ENCODE data around the gene ZNF750.
"Not testable (repeated sequence)": the region's sequence is repeated elsewhere in the genome, so short reads cannot be mapped to it uniquely, and the experiment has no call there.

The ZNF750 gene

DNA sequence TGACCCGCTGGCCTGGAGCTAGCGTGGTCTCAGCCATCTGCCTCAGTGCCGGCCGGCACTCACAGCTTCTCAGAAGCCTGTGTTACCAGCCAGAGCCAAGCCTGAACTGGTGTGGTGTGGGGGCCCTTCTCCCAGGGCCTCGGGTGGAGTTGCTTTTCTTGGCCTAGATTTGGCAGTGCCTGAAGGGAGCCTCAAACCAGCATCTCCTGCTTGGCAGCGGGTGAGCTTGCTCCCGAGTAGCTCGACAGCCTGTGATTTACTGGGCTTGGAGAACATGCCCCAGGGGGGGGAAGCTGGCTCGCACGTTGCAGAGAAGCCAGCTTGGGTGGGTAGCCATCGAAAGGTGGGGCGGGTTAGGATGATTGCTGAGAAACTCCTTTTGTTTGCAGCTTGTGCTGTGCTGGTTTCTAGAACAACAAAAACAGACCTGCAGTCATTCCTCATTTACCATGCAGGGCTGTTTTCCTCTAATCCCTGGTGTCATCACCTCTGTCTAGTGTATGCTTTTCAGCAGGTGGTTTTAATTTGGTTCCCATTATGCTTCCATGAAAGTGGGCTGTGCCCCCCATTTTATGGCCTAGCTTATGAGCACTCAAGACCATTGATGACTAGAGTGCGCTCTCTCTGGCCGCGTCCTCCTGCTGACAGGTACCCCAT, 45.7 kb downstream of the ZNF750 start:
- Histone ChIP-seq H3K4me3 (ENCODE audit: low read length) (no peak overlapping the region), H3K9ac (ENCODE audit: low read depth, low read length) (no peak overlapping the region), H3K27ac (ENCODE audit: low read length) (no peak overlapping the region), H3K4me1 (ENCODE audit: insufficient read depth, low read length) (no peaks in the 10 kb centered on the region), H3K27me3 (ENCODE audit: insufficient read depth, low read length) (no peaks in the 10 kb centered on the region), H3K36me3 (ENCODE audit: insufficient read depth, low read depth, low read length) (peaks cover 33% of the 10 kb centered on the region), H3K9me3 (ENCODE audit: insufficient read depth, low read depth, low read length) (no peaks in the 10 kb centered on the region)

DNA sequence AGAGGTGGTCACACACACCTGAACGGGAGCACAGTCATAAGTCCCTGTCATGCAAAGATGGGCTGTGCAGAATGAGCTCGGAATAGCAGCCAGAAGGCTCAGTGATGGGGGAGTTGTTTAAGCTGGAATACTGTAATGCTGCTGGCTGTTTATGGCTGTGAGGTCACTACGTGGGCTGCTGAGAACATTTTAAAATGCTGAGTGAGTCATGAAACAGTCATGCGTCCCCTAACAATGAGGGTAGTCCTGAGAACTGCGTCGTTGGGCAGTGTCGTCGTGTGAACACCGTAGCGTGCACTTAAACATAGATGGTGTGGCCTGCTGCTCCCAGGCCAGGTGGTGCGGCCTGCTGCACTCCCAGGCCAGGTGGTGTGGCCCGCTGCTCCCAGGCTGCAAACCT, 48.3 kb downstream of the ZNF750 start:
- Histone ChIP-seq H3K4me1 (ENCODE audit: insufficient read depth, low read length) (no peaks in the 10 kb centered on the region), H3K4me3 (ENCODE audit: low read length) (no peak overlapping the region), H3K27ac (ENCODE audit: low read length) (no peak overlapping the region), H3K36me3 (ENCODE audit: insufficient read depth, low read depth, low read length) (peaks cover 19% of the 10 kb centered on the region), H3K9ac (ENCODE audit: low read depth, low read length) (no peak overlapping the region), H3K27me3 (ENCODE audit: insufficient read depth, low read length) (no peaks in the 10 kb centered on the region), H3K9me3 (ENCODE audit: insufficient read depth, low read depth, low read length) (no peaks in the 10 kb centered on the region)

DNA sequence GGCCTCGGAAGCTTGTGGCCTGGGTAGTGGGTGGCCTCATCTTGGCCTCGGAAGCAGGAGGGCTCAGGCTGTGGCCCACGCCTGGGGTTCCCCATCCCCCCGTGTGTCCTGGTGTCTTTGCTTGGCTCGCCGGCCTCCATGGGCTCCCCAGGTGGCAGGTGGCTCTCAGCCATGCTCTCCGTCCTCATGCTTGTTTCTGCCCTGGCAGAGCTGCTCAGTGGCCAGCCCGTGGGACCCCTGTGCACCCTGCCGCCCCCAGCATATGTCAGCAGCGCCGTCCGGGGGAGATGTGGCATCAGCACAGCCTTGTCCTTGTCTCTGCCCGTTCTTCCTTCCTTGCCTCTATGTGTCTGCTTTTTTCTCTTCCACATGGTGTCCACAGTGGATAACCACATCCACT, 49.4 kb downstream of the ZNF750 start:
- H3K36me3 ChIP-seq (ENCODE audit: insufficient read depth, low read depth, low read length), result peaks cover 13% of the 10 kb centered on the region
- H3K4me3 ChIP-seq (ENCODE audit: low read length), result no peak overlapping the region
- H3K27ac ChIP-seq (ENCODE audit: low read length), result no peak overlapping the region
- no peaks in the 10 kb centered on the region for H3K27me3 ChIP-seq (ENCODE audit: insufficient read depth, low read length)
- no peak overlapping the region for H3K9ac ChIP-seq (ENCODE audit: low read depth, low read length)
- H3K4me1 ChIP-seq (ENCODE audit: insufficient read depth, low read length), result no peaks in the 10 kb centered on the region
- H3K9me3 ChIP-seq (ENCODE audit: insufficient read depth, low read depth, low read length), result no peaks in the 10 kb centered on the region

- Histone ChIP-seq H3K4me3 (ENCODE audit: low read length) (no peak overlapping the region), H3K9me3 (ENCODE audit: insufficient read depth, low read depth, low read length) (no peaks in the 10 kb centered on the region), H3K27me3 (ENCODE audit: insufficient read depth, low read length) (no peaks in the 10 kb centered on the region), H3K36me3 (ENCODE audit: insufficient read depth, low read depth, low read length) (peaks cover 7% of the 10 kb centered on the region), H3K4me1 (ENCODE audit: insufficient read depth, low read length) (no peaks in the 10 kb centered on the region), H3K9ac (ENCODE audit: low read depth, low read length) (no peak overlapping the region), H3K27ac (ENCODE audit: low read length) (no peak overlapping the region)
Measured at GRCh38 chr17:82789806-82790205, 50.0 kb downstream of the ZNF750 start.

DNA sequence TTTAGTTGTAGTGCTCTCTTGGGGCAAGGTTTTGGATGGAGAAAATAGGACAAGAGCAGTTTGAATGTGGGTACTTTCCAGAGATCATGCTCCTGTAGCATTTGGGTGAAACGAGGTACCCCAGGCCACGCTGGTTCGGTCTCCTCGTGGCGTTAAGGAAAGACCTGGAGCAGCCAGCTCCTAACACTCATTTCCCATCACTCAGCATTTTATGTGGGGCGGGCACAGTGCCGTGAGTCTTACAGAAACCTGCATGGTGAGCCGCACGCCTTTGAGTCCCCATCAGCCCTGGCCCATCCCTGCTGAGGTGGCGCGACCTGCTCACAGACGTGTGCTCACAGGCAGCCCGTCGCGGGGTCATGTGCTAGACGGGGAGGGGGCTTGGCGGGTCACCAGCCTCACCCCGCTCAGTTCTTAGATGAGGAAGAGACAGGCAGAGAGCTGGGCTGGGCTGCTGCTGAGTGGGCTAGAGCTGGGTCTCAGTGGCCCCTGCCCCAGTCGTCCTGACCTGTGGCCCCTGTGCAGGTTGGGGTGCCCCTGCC, 50.7 kb downstream of the ZNF750 start:
- Histone ChIP-seq H3K9me3 (ENCODE audit: insufficient read depth, low read depth, low read length) (no peaks in the 10 kb centered on the region), H3K27me3 (ENCODE audit: insufficient read depth, low read length) (no peaks in the 10 kb centered on the region), H3K27ac (ENCODE audit: low read length) (no peak overlapping the region), H3K36me3 (ENCODE audit: insufficient read depth, low read depth, low read length) (peaks cover 12% of the 10 kb centered on the region), H3K4me1 (ENCODE audit: insufficient read depth, low read length) (no peaks in the 10 kb centered on the region), H3K9ac (ENCODE audit: low read depth, low read length) (no peak overlapping the region), H3K4me3 (ENCODE audit: low read length) (no peak overlapping the region)

DNA sequence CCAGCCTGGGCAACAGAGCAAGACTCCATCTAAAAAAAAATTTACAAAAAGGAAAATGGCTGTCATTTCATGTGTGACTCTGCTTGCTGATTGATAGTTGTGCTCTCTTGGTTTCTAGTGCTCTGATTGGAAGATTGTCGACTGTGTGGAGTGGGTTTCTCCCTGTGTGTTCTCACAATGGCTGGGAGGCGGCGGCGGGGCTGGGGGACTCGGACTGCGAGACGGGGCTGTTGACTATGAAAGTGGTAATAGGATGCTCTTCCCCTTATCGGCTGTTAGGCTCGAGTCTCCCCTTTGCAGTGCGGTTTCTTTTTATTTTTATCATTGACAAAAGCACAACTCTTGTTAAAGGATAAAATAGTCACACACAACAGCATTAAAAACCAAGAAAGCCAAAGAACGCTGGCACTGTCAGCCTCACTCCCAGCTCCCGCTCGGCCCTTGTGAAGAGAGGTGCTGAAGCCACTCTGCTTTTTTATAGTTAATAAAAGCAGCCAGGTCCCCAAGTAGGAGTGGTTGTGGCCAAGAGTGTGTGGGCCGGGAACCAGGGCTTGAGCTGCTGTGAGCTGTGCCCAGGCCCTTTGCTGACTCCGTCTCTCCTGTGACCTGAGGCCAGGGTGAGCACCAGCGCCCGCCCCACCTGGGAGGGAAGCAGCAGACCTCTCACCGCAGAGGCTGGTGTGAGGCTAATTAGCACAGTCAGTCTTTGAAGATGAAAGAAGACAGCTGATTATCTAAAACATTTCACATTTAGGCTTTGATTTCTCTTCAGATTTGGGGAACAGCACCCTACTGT, 51.4 kb downstream of the ZNF750 start:
- H3K27ac ChIP-seq (ENCODE audit: low read length), result no peak overlapping the region
- H3K36me3 ChIP-seq (ENCODE audit: insufficient read depth, low read depth, low read length), result peaks cover 19% of the 10 kb centered on the region
- H3K9ac ChIP-seq (ENCODE audit: low read depth, low read length), result no peak overlapping the region

DNA sequence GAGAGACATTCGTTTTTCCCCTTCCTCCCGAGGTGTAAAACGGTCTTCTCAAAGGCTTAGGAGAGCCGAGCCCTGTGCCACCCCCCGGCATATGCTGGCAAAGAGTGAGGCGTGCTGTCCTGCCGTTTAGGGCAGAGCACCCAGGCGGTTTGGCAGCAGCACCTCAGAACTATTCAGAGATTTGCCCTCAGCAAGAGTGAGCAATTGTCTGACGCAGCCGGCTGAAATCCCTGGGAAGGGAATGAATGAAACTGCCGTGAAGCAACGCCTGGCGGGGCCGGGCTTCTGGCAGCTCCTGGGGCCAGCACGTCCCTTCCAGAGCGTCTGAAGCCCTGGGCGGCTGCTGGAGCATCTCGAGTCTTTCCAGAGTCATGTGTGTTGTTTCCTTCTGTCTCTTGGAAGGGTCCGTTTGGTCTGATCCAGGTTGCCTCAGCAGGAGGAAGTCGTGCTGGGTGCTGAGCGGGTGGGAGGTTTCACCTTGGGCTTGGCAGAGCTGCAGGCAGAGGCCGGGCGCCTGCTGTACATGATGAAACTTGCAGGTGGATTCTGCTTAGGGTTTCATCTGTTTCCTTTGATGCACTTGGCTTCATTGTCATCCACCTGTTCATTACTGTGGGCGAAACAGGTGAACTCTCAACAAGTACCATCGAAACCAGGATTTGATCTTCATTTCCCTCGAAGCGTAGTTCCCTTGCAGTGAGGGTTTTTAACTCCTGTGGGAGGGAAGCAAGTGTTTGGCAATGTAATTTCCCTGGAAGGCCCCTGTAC, 52.6 kb downstream of the ZNF750 start:
- Histone ChIP-seq H3K4me1 (ENCODE audit: insufficient read depth, low read length) (no peaks in the 10 kb centered on the region), H3K4me3 (ENCODE audit: low read length) (no peak overlapping the region), H3K9ac (ENCODE audit: low read depth, low read length) (no peak overlapping the region), H3K36me3 (ENCODE audit: insufficient read depth, low read depth, low read length) (peaks cover 31% of the 10 kb centered on the region), H3K27ac (ENCODE audit: low read length) (no peak overlapping the region), H3K27me3 (ENCODE audit: insufficient read depth, low read length) (no peaks in the 10 kb centered on the region), H3K9me3 (ENCODE audit: insufficient read depth, low read depth, low read length) (no peaks in the 10 kb centered on the region)

More for the DNA sequence above, 51.4 kb downstream of the ZNF750 start:
- Histone ChIP-seq H3K4me3 (ENCODE audit: low read length) (no peak overlapping the region), H3K27me3 (ENCODE audit: insufficient read depth, low read length) (no peaks in the 10 kb centered on the region), H3K9me3 (ENCODE audit: insufficient read depth, low read depth, low read length) (no peaks in the 10 kb centered on the region), H3K4me1 (ENCODE audit: insufficient read depth, low read length) (no peaks in the 10 kb centered on the region)

DNA sequence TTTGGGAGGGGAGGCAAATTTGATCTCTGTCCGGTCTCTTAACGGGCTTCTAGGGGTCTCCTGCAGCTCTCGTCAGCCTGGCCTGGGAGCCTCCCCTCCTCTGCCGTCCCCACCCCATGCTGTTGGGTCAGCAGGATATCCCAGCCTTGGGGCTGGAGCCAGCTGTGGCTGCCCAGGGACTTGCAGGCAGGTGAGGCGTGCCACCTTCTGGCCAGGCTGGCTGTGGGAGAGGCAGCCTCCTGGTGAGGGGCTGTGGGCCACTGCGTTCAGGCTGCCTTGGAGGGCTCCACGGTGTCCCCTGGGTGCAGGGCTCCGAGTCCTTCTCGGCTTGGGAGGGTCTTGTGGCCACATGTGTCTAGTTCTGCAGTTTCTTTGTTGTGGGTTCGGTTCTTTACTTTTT, 53.4 kb downstream of the ZNF750 start:
- Histone ChIP-seq H3K4me3 (ENCODE audit: low read length) (no peak overlapping the region), H3K27ac (ENCODE audit: low read length) (no peak overlapping the region), H3K4me1 (ENCODE audit: insufficient read depth, low read length) (peaks cover 3% of the 10 kb centered on the region; the same call in 1 of the 2 replicates), H3K9me3 (ENCODE audit: insufficient read depth, low read depth, low read length) (no peaks in the 10 kb centered on the region), H3K9ac (ENCODE audit: low read depth, low read length) (no peak overlapping the region), H3K36me3 (ENCODE audit: insufficient read depth, low read depth, low read length) (peaks cover 33% of the 10 kb centered on the region), H3K27me3 (ENCODE audit: insufficient read depth, low read length) (no peaks in the 10 kb centered on the region)

GRCh38 chr17:82785581-82785980, 54.2 kb downstream of the ZNF750 start:
- not testable (repeated sequence) for H3K9ac ChIP-seq (ENCODE audit: low read depth, low read length); H3K9me3 ChIP-seq (ENCODE audit: insufficient read depth, low read depth, low read length); H3K27ac ChIP-seq (ENCODE audit: low read length); H3K27me3 ChIP-seq (ENCODE audit: insufficient read depth, low read length); H3K4me3 ChIP-seq (ENCODE audit: low read length); H3K4me1 ChIP-seq (ENCODE audit: insufficient read depth, low read length)
- H3K36me3 ChIP-seq (ENCODE audit: insufficient read depth, low read depth, low read length), result peaks cover 33% of the 10 kb centered on the region

DNA sequence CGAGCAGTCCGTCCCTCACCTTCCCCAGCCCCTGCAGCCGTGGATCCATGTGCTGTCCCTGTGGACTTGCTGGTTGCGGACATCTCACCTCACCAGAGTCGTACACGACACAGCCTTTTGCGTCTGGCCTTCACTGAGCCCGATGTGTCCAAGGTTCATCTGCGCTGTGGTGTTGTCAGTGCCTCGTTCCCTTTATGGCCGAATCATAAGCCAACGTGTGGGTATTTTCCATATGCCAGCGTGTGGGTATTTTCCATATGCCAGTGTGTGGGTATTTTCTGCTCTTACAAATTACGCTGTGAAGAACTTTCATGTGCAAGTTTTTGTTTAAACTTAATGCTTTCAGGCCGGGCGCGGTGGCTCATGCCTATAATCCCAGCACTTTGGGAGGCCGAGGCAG, 56.3 kb downstream of the ZNF750 start:
- H3K9me3 ChIP-seq (ENCODE audit: insufficient read depth, low read depth, low read length), result no peaks in the 10 kb centered on the region
- H3K27ac ChIP-seq (ENCODE audit: low read length), result no peak overlapping the region
- H3K4me3 ChIP-seq (ENCODE audit: low read length), result no peak overlapping the region
- H3K36me3 ChIP-seq (ENCODE audit: insufficient read depth, low read depth, low read length), result peaks cover 33% of the 10 kb centered on the region
- H3K27me3 ChIP-seq (ENCODE audit: insufficient read depth, low read length), result no peaks in the 10 kb centered on the region
- peaks cover 3% of the 10 kb centered on the region; the same call in 1 of the 2 replicates for H3K4me1 ChIP-seq (ENCODE audit: insufficient read depth, low read length)
- H3K9ac ChIP-seq (ENCODE audit: low read depth, low read length), result no peak overlapping the region

- H3K9ac ChIP-seq (ENCODE audit: low read depth, low read length), result no peak overlapping the region
- H3K36me3 ChIP-seq (ENCODE audit: insufficient read depth, low read depth, low read length), result peaks cover 33% of the 10 kb centered on the region
- no peaks in the 10 kb centered on the region for H3K9me3 ChIP-seq (ENCODE audit: insufficient read depth, low read depth, low read length)
- no peak overlapping the region for H3K4me3 ChIP-seq (ENCODE audit: low read length)
- no peaks in the 10 kb centered on the region for H3K27me3 ChIP-seq (ENCODE audit: insufficient read depth, low read length)
- H3K4me1 ChIP-seq (ENCODE audit: insufficient read depth, low read length), result peaks cover 3% of the 10 kb centered on the region; the same call in 1 of the 2 replicates
- H3K27ac ChIP-seq (ENCODE audit: low read length), result no peak overlapping the region
Measured at GRCh38 chr17:82782657-82783207, 57.1 kb downstream of the ZNF750 start.

Data from iPS-20b (cell line).